ENCODE measurements around the gene PRKCA.

GRCh38 chr17:66312912-66313311 lies 10.5 kb downstream of the PRKCA start:
- no peak for TF ChIP-seq CTCF (IDR thresholded peaks at IDR 0.05 in 2 of 3, conservative IDR thresholded peaks at IDR 0.05 in 1 of 3; ENCODE audit: insufficient read depth in 2 of 3, low read depth in 1 of 3, low read length in 3 of 3)
- no peak for TF ChIP-seq EZH2 (IDR thresholded peaks at IDR 0.05; ENCODE audit: borderline replicate concordance, low read depth, low read length)
- no peak for TF ChIP-seq JUND (IDR thresholded peaks at IDR 0.05; ENCODE audit: borderline replicate concordance, low read depth, low read length)
- TF ChIP-seq JUND (tag; IDR thresholded peaks at IDR 0.05; ENCODE audit: borderline replicate concordance, low read depth, low read length): no peak
- no peak for TF ChIP-seq PRPF4 (IDR thresholded peaks at IDR 0.05; ENCODE audit: insufficient read depth, low read depth, low read length, poor library complexity, severe bottlenecking)
- no peak for TF ChIP-seq ZFX (CRISPR knock-in tag; IDR thresholded peaks at IDR 0.05)
- TF ChIP-seq MAX (CRISPR knock-in tag; IDR thresholded peaks at IDR 0.05): no peak
- no peak for TF ChIP-seq SMC3 (conservative IDR thresholded peaks at IDR 0.05; ENCODE audit: insufficient read depth, low read depth, low read length)
- no peak for TF ChIP-seq FOXA1 (IDR thresholded peaks at IDR 0.05; ENCODE audit: borderline replicate concordance)
- TF ChIP-seq GATAD2B (IDR thresholded peaks at IDR 0.05; ENCODE audit: borderline replicate concordance): no peak
- no peak for TF ChIP-seq NCOA6 (IDR thresholded peaks at IDR 0.05)
- no peak for TF ChIP-seq MTF1 (CRISPR knock-in tag; IDR thresholded peaks at IDR 0.05; ENCODE audit: borderline replicate concordance)

Data from K562 (cell line).